Measurements from ENCODE around the gene MAGT1. TPM values are rescaled to one million over a fixed set of nuclear protein-coding genes. Genes with fewer than 3 reads are reported as not detected.
"Not testable (repeated sequence)": the region's sequence is repeated elsewhere in the genome, so short reads cannot be mapped to it uniquely, and the experiment has no call there.

The MAGT1 gene
- total RNA-seq, 1 experiment from 2014 or later = 37.1 TPM

DNA sequence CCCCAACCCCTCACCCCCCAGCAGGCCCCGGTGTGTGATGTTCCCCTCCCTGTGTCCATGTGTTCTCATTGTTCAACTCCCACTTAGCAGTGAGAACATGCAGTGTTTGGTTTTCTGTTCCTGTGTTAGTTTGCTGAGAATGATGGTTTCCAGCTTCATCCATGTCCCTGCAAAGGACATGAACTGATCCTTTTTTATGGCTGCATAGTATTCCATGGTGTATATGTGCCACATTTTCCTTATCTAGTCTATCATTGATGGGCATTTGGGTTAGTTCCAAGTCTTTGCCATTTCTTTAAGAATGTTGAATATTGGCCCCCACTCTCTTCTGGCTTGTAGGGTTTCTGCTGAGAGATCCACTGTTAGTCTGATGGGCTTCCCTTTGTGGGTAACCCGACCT is 73.2 kb downstream of the MAGT1 start:
- ATAC-seq; DNase-seq (ENCODE audit: low spot score); H3K4me3 Mint-ChIP-seq; CTCF ChIA-PET; H3K27me3 Mint-ChIP-seq (ENCODE audit: low read depth); H3K4me1 Mint-ChIP-seq; POLR2A ChIA-PET; H3K27ac Mint-ChIP-seq: not testable (repeated sequence)
- Mint-ChIP-seq H3K36me3 (peaks cover 28% of the 10 kb centered on the region), H3K9me3 (peaks cover 19% of the 10 kb centered on the region)

DNA sequence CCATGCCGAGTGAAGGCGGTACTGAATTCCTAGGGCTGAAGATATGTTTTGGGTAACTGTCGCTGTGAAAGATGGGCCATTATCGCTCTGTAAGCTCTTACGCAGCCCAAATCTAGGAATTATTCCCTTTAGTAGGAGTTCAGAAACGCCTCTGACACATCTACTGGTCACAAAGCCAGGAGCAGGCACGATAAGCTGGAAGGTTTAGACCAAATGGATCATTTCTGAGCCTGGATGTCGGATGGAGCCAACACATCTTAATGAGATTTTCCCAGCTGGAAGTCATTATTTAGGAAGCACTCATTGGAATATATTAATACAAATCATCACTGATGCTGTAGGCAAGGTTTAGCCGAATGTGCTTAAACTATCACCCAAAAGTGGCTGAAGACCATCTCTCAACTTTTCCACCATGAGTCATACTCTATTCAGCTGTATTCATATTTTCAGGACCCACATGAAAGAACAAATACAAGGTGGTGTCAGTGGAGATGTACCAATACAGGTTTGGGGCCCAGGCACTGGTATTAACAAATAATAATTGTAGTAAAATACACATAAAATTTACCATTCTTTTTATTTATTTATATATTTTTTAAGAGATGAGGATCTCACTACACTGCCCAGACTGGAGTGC is 75.0 kb downstream of the MAGT1 start:
- no peak for ATAC-seq
- POLR2A ChIA-PET = no interaction called here
- H3K27me3 Mint-ChIP-seq (ENCODE audit: low read depth) = no peaks in the 10 kb centered on the region
- CTCF ChIA-PET = no interaction called here
- peaks cover 17% of the 10 kb centered on the region for H3K9me3 Mint-ChIP-seq
- H3K36me3 Mint-ChIP-seq = peaks cover 25% of the 10 kb centered on the region
- H3K4me3 Mint-ChIP-seq = no peak overlapping the region
- H3K27ac Mint-ChIP-seq = no peak overlapping the region
- H3K4me1 Mint-ChIP-seq = no peaks in the 10 kb centered on the region
- DNase-seq (ENCODE audit: low spot score) = no peak
- TF ChIP-seq NFYB (CRISPR knock-in tag; conservative IDR thresholded peaks at IDR 0.05; ENCODE audit: low read depth) (no peak), ZNF232 (CRISPR knock-in tag; IDR thresholded peaks at IDR 0.05) (no peak), ZBTB21 (CRISPR knock-in tag; IDR thresholded peaks at IDR 0.05; ENCODE audit: borderline replicate concordance) (no peak), AR (CRISPR knock-in tag; IDR thresholded peaks at IDR 0.05) (no peak)
- TF ChIP-seq, protein P1, sequence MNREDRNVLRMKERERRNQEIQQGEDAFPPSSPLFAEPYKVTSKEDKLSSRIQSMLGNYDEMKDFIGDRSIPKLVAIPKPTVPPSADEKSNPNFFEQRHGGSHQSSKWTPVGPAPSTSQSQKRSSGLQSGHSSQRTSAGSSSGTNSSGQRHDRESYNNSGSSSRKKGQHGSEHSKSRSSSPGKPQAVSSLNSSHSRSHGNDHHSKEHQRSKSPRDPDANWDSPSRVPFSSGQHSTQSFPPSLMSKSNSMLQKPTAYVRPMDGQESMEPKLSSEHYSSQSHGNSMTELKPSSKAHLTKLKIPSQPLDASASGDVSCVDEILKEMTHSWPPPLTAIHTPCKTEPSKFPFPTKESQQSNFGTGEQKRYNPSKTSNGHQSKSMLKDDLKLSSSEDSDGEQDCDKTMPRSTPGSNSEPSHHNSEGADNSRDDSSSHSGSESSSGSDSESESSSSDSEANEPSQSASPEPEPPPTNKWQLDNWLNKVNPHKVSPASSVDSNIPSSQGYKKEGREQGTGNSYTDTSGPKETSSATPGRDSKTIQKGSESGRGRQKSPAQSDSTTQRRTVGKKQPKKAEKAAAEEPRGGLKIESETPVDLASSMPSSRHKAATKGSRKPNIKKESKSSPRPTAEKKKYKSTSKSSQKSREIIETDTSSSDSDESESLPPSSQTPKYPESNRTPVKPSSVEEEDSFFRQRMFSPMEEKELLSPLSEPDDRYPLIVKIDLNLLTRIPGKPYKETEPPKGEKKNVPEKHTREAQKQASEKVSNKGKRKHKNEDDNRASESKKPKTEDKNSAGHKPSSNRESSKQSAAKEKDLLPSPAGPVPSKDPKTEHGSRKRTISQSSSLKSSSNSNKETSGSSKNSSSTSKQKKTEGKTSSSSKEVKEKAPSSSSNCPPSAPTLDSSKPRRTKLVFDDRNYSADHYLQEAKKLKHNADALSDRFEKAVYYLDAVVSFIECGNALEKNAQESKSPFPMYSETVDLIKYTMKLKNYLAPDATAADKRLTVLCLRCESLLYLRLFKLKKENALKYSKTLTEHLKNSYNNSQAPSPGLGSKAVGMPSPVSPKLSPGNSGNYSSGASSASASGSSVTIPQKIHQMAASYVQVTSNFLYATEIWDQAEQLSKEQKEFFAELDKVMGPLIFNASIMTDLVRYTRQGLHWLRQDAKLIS (CRISPR knock-in tag; IDR thresholded peaks at IDR 0.05; ENCODE audit: borderline replicate concordance) = no peak

DNA sequence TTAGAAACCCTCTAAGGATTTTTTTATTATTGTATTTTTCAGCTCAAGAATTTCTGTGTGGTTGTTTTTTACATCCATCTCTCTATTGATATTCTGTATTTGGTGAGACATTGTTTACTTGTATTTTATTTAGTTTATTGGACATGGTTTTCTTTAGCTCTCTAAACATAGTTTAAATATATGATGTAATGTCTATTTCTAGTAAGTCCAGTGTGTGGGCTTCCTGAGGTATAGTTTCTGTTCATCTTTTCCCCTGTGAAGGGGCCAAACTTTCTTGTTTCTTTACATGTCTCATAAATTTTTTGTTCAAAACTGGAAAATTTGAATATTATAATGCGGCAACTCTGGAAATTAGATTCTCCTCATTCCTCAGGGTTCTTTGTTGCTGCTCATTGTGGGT is 81.0 kb downstream of the MAGT1 start:
- no peak for ATAC-seq

More for the DNA sequence above, 81.0 kb downstream of the MAGT1 start:
- Mint-ChIP-seq H3K4me3 (no peak overlapping the region), H3K27me3 (ENCODE audit: low read depth) (no peaks in the 10 kb centered on the region), H3K9me3 (no peaks in the 10 kb centered on the region), H3K4me1 (no peaks in the 10 kb centered on the region), H3K36me3 (no peaks in the 10 kb centered on the region), H3K27ac (no peak overlapping the region)
- TF ChIP-seq ZNF219 (CRISPR knock-in tag; IDR thresholded peaks at IDR 0.05; ENCODE audit: borderline replicate concordance) = no peak
- TF ChIP-seq PRDM15 (CRISPR knock-in tag; IDR thresholded peaks at IDR 0.05) = no peak
- no peak for TF ChIP-seq NFYB (CRISPR knock-in tag; conservative IDR thresholded peaks at IDR 0.05; ENCODE audit: low read depth)
- TF ChIP-seq, protein P2, sequence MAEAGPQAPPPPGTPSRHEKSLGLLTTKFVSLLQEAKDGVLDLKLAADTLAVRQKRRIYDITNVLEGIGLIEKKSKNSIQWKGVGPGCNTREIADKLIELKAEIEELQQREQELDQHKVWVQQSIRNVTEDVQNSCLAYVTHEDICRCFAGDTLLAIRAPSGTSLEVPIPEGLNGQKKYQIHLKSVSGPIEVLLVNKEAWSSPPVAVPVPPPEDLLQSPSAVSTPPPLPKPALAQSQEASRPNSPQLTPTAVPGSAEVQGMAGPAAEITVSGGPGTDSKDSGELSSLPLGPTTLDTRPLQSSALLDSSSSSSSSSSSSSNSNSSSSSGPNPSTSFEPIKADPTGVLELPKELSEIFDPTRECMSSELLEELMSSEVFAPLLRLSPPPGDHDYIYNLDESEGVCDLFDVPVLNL (CRISPR knock-in tag; IDR thresholded peaks at IDR 0.05; ENCODE audit: borderline replicate concordance, low read depth) = no peak
- TF ChIP-seq CBFB (CRISPR knock-in tag; IDR thresholded peaks at IDR 0.05; ENCODE audit: low read depth) = no peak
- no peak for TF ChIP-seq OVOL2 (CRISPR knock-in tag; IDR thresholded peaks at IDR 0.05; ENCODE audit: borderline replicate concordance)
- TF ChIP-seq GTF2I (CRISPR knock-in tag; conservative IDR thresholded peaks at IDR 0.05) = no peak
- TF ChIP-seq ZNF121 (CRISPR knock-in tag; IDR thresholded peaks at IDR 0.05) = no peak
- TF ChIP-seq ZNF671 (CRISPR knock-in tag; IDR thresholded peaks at IDR 0.05) = no peak
- no peak for TF ChIP-seq ZNF317 (CRISPR knock-in tag; IDR thresholded peaks at IDR 0.05; ENCODE audit: borderline replicate concordance, low read depth)
- no peak for TF ChIP-seq TP53 (CRISPR knock-in tag; IDR thresholded peaks at IDR 0.05)
- TF ChIP-seq EMX1 (CRISPR knock-in tag; IDR thresholded peaks at IDR 0.05) = no peak
- TF ChIP-seq SOX15 (CRISPR knock-in tag; IDR thresholded peaks at IDR 0.05) = no peak
- TF ChIP-seq NFATC4 (CRISPR knock-in tag; IDR thresholded peaks at IDR 0.05) = no peak
- no peak for TF ChIP-seq ZBTB21 (CRISPR knock-in tag; IDR thresholded peaks at IDR 0.05; ENCODE audit: borderline replicate concordance)
- no peak for TF ChIP-seq NR2C2 (CRISPR knock-in tag; IDR thresholded peaks at IDR 0.05)
- TF ChIP-seq, protein P3, sequence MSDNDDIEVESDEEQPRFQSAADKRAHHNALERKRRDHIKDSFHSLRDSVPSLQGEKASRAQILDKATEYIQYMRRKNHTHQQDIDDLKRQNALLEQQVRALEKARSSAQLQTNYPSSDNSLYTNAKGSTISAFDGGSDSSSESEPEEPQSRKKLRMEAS (CRISPR knock-in tag; IDR thresholded peaks at IDR 0.05) = no peak
- no peak for TF ChIP-seq ZNF232 (CRISPR knock-in tag; IDR thresholded peaks at IDR 0.05)
- TF ChIP-seq ZNF396 (CRISPR knock-in tag; IDR thresholded peaks at IDR 0.05; ENCODE audit: borderline replicate concordance) = no peak
- DNase-seq (ENCODE audit: low spot score) = no peak
- CTCF ChIA-PET = no interaction called here
- POLR2A ChIA-PET = interaction anchor here (0.7 kb wide), 1 partner anchor 10 kb away, joined by 4 read pairs; no protein-coding TSS in a partner anchor

Data from WTC11 (cell line).